Right atrium auricular region (tissue), 2 donors: ENCODE measurements around the gene CNTN2. TPM values are rescaled to one million over a fixed set of nuclear protein-coding genes. Genes with fewer than 3 reads are reported as not detected.

Experiments used
- DNase-seq: peaks from one replicate; pipeline ENCODE4 v3.0.0-alpha.2; 2019; ENCODE audit warnings: low spot score
- H3K27ac ChIP-seq, 2 donors: fragments of 200-600 bp; sonication (generic); 1 replicate in 1 of 2; 2 replicates in 1 of 2; pipeline ENCODE4 v1.5.1; 2016 to 2019
- H3K27me3 ChIP-seq, 2 donors: fragments of 200-600 bp; sonication (generic); one replicate each; pipeline versions ENCODE4 v1.5.1 to v1.6.0; 2017 to 2019
- H3K36me3 ChIP-seq: fragments of 200-600 bp; sonication (generic); one replicate; pipeline ENCODE4 v1.5.1; 2016
- H3K4me1 ChIP-seq, 2 donors: fragments of 200-600 bp; sonication (generic); one replicate each; pipeline versions ENCODE4 v1.5.1 to v1.6.0; 2017 to 2019
- H3K4me3 ChIP-seq, 2 donors: fragments of 200-600 bp; sonication (generic); 1 replicate in 1 of 2; 2 replicates in 1 of 2; pipeline ENCODE4 v1.5.1; 2017 to 2019; ENCODE audit warnings: mild to moderate bottlenecking in 1 of 2, moderate library complexity in 1 of 2
- H3K9me3 ChIP-seq, 2 donors: fragments of 200-600 bp; sonication (generic); one replicate each; pipeline ENCODE4 v1.5.1; 2019
- CTCF ChIP-seq, 2 donors: fragments of 200-600 bp; sonication (generic); IDR thresholded peaks; one replicate each; pipeline ENCODE4 v1.5.1; 2019; ENCODE audit warnings: antibody characterized with exemption in 2 of 2
- total RNA-seq, 2 donors: library from RNA; depleted of rRNA; stranded (reverse); fragments of >200 nt; gene quantifications; one replicate each; pipeline ENCODE4 v1.1.0, GENCODE V29; 2016

CNTN2 gene
- total RNA-seq, 2 donors from 2014 or later = 0.41 to 0.67 TPM

- H3K9me3 ChIP-seq = no peaks in the 10 kb centered on the region
- no peak overlapping the region for H3K27ac ChIP-seq
- H3K4me1 ChIP-seq = no peaks in the 10 kb centered on the region
- no peak for DNase-seq
- H3K4me3 ChIP-seq = no peak overlapping the region
- no peak for TF ChIP-seq CTCF (IDR thresholded peaks at IDR 0.05)
- peaks cover 71% of the 10 kb centered on the region for H3K36me3 ChIP-seq
- no peaks in the 10 kb centered on the region for H3K27me3 ChIP-seq
Measured at GRCh38 chr1:205102404-205102803, 59.4 kb downstream of the CNTN2 start.

GRCh38 chr1:205107327-205107726, 64.3 kb downstream of the CNTN2 start:
- Histone ChIP-seq H3K27me3 (no peaks in the 10 kb centered on the region), H3K36me3 (peaks cover 44% of the 10 kb centered on the region), H3K9me3 (no peaks in the 10 kb centered on the region), H3K4me1 (no peaks in the 10 kb centered on the region), H3K27ac (no peak overlapping the region), H3K4me3 (no peak overlapping the region)
- no peak for TF ChIP-seq CTCF (IDR thresholded peaks at IDR 0.05)
- no peak for DNase-seq

GRCh38 chr1:205108464-205108863, 65.5 kb downstream of the CNTN2 start:
- no peak for TF ChIP-seq CTCF (IDR thresholded peaks at IDR 0.05)
- H3K27ac ChIP-seq = no peak overlapping the region
- H3K9me3 ChIP-seq = no peaks in the 10 kb centered on the region

DNA sequence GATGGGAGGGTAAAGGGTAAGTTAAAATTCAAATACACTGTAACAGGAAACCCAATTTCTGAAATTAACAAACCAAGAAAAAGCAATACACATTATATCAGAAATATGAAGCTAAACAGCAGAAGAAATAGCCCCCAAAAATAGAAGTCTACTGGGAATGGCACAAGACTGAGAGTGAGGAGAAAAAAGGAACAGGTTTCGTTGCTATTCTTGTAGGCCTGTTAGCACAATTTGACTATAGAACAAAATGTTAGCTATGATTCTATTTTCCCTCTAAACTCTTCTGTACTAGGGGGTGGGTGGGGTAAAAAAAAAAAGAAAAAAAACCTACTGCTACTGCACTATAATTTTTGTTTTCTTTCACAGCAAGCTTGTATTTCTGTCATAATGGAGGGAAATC, 66.3 kb downstream of the CNTN2 start:
- no peak for TF ChIP-seq CTCF (IDR thresholded peaks at IDR 0.05)
- Histone ChIP-seq H3K36me3 (peaks cover 49% of the 10 kb centered on the region), H3K4me1 (no peaks in the 10 kb centered on the region), H3K27ac (no peak overlapping the region), H3K9me3 (no peaks in the 10 kb centered on the region), H3K27me3 (no peaks in the 10 kb centered on the region), H3K4me3 (no peak overlapping the region)
- DNase-seq = no peak

More at GRCh38 chr1:205108464-205108863, 65.5 kb downstream of the CNTN2 start:
- H3K36me3 ChIP-seq = peaks cover 47% of the 10 kb centered on the region
- H3K4me1 ChIP-seq = no peaks in the 10 kb centered on the region
- DNase-seq = no peak
- H3K4me3 ChIP-seq = no peak overlapping the region
- H3K27me3 ChIP-seq = no peaks in the 10 kb centered on the region

DNA sequence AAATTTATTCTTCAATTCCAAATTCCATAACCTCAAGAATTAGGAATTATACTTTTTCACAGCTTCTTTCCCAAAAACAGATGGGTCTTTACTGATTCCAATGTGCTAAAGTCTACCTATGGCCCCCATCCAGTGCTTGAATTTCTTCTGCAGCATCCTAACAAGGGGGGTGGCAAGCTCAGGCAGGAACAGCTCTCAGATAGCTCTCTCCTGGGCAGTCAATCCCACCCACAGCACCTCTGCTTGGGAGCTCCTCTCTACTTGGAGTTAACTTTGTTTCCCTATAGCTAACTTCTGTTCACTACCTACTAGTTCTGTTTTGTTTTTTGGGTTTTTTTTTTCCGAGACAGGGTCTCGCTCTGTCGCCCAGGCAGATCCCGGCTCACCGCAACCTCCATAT, 66.7 kb downstream of the CNTN2 start:
- TF ChIP-seq CTCF (IDR thresholded peaks at IDR 0.05) = no peak
- DNase-seq = no peak
- Histone ChIP-seq H3K27ac (no peak overlapping the region), H3K9me3 (no peaks in the 10 kb centered on the region), H3K36me3 (peaks cover 49% of the 10 kb centered on the region), H3K27me3 (no peaks in the 10 kb centered on the region), H3K4me1 (no peaks in the 10 kb centered on the region), H3K4me3 (no peak overlapping the region)

DNA sequence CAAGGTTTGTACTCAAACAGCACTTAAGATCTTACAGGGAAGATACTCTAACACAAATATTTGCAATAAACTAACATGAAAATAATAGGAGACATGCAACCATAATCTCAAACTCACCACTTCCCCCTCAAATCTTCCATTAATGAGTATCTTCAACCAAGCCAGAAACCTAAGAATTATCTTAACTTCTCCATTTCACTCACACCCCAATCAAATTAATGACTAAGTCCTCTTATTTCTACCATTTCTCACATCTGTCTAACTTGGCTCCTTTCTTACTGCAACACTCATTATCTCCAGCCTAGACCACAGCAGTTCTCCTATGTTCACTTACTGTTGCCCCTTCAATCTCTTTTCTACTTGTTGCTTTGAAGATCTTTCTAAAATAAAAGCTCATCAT, 68.3 kb downstream of the CNTN2 start:
- no peak overlapping the region for H3K27ac ChIP-seq
- TF ChIP-seq CTCF (IDR thresholded peaks at IDR 0.05) = no peak
- H3K4me1 ChIP-seq = no peaks in the 10 kb centered on the region
- H3K27me3 ChIP-seq = no peaks in the 10 kb centered on the region
- no peak for DNase-seq
- no peak overlapping the region for H3K4me3 ChIP-seq
- H3K36me3 ChIP-seq = peaks cover 39% of the 10 kb centered on the region
- H3K9me3 ChIP-seq = no peaks in the 10 kb centered on the region
